T follicular helper cell (primary cell): ENCODE results near the gene BOLA3.
"Not testable (repeated sequence)": the region's sequence is repeated elsewhere in the genome, so short reads cannot be mapped to it uniquely, and the experiment has no call there.

Source experiments
- DNase-seq: peaks from one replicate; pipeline ENCODE4 v3.0.0-alpha.2; 2020; ENCODE audit warnings: low read depth

The BOLA3 gene

DNA sequence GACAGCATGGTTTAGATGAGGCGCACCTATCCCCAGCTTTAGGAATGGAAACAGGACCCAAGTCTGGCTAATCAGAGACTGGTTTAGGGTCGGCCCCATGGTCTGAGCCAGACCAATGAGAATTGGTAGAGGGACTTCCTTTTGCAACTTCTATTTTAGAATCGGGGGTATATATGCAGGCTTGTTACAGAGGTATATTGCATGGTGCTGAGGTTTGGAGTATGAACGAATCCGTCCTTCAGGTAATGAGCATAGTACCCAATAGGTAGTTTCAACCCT is 1.5 kb upstream of the BOLA3 start:
- DNase-seq, result no peak

GRCh38 chr2:74148457-74149246 is 940 bp upstream of the BOLA3 start:
- no peak for DNase-seq

GRCh38 chr2:74146929-74147726 is 584 bp downstream of the BOLA3 start:
- DNase-seq, result no peak

GRCh38 chr2:74142340-74142739 is 5.4 kb downstream of the BOLA3 start:
- no peak for DNase-seq

DNA sequence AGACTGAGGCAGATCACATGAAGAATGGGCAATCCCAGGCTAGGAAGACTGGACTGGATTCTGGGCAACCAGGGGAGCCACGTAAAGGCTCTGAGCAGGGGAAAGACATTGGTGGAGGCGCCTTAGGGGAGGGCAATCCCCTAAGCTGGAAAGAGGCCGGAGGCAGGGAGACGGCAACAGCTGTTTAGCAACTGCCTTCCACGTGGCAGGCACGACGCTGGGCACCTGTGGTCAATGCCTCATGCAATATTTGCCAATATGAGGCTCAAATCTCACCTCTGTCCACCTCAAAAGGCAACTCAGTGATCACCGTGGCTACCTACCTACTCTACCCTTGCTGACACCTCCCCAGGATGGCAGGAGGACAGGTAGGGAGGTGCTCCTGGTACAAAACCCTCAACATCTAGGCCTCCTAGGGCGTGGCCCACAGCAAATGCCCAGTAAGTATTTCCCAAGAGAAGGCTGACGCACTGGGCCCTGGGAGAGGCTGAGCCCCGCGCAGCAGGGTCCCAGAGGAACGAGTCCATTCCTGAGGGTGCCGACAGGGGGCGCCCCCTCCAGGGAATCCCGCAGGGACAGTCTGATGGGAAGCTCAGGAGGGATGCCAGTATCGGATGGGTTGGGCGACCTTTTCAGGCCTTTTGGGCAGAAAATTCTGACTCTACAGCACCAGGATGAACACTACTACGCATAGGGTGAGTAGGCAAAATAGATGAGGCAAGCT is 8.9 kb downstream of the BOLA3 start:
- DNase-seq, result no peak

- DNase-seq, result no peak
These were observed 9.8 kb downstream of the BOLA3 start for GRCh38 chr2:74137651-74138599.

DNA sequence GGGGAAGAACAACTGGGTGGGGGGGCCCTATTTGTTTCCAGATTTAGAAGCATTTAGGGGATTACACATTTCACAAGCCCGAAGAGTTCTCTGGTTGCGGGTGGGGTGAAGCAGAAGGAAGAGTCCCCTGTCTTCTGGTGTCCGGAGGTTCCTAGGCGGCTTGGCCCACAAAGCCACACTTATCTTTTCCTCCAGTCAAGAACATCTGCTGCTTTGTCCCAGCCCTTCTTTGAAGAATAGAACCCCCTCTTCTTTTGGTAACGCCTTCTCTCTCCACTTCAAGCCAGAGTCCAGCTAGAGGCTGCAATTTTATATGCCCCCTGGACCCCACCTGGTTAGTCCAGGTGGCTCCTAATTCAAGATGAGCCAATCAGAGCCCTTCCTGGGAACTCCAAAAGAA is 15.8 kb downstream of the BOLA3 start:
- DNase-seq, result no peak

- no peak for DNase-seq
These were observed 17.3 kb downstream of the BOLA3 start for GRCh38 chr2:74130211-74130995.

GRCh38 chr2:74128206-74128605 is 19.5 kb downstream of the BOLA3 start:
- DNase-seq, result no peak

GRCh38 chr2:74123955-74124354 is 23.8 kb downstream of the BOLA3 start:
- DNase-seq, result not testable (repeated sequence)

- DNase-seq, result not testable (repeated sequence)
These were observed 25.9 kb downstream of the BOLA3 start for GRCh38 chr2:74121846-74122245.

DNA sequence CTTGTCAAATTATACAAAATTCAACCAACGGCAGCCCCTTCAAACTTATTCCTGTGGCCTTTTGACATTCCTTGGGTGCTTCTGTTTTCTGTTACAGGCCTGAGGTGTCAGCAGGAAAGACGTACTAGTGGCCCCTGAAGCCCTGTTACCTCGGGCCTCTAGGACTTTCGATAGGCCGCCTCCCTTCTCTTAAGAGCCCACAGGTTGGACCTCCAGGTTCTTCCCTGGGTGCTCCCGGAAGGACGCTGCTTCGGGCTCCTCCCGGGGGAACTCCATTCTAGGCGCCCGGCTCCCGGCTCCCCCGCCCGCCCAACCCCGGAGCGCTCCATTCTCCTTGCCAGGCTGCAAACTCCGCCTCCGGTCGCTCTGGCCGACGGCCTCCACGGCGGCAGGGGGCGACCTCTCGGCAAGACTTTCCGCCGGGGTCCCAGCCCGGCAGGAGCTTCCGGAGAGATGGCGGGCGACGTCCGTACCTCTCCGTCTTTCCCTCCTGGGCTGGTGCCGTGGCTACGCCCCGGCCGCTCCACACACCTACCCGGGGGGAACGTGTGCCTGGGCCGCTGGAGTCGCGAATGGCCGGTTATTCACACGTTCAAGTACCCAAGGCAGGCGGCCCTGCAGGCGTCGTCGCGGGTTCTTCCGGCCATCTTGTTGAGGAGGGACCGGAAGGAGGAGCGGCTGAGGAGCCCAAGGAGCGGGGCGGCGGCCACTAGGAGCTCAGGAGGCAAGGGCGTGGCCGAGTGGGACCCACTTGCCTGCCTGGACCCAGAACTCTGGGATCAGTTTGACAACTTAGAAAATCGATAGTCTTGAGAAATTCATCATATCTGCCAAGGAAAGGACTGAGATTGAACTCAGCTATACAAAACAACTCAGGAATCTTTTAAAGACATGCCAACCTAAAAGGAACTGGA is 27.5 kb downstream of the BOLA3 start:
- DNase-seq, result peak; percentile 69

- DNase-seq, result no peak
These were observed 28.4 kb downstream of the BOLA3 start for GRCh38 chr2:74119339-74119738.

GRCh38 chr2:74111380-74111779 is 36.3 kb downstream of the BOLA3 start:
- DNase-seq, result no peak

GRCh38 chr2:74110537-74110936 is 37.2 kb downstream of the BOLA3 start:
- DNase-seq, result no peak

- no peak for DNase-seq
These were observed 38.2 kb downstream of the BOLA3 start for GRCh38 chr2:74109551-74109950.

DNA sequence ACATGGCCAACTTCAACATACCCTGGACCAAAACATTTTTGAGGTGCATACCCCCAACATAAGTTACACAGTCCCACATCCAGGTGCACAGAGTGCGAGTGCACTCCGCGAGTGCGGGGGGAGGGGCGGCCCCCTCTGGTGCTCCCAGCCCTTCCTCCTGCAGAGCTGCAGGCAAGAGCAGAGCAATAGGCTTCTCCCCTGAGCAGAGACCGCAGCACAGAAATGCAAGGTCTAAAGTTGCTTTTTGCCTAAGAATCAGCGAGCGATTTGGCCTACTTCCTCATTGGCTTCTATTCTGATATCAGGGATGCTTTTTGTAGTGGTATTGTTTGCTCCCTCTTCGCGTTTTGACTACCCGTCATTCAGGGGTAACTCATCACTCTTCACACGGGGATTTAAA is 40.6 kb downstream of the BOLA3 start:
- DNase-seq, result no peak

GRCh38 chr2:74105413-74105812 is 42.3 kb downstream of the BOLA3 start:
- no peak for DNase-seq

DNA sequence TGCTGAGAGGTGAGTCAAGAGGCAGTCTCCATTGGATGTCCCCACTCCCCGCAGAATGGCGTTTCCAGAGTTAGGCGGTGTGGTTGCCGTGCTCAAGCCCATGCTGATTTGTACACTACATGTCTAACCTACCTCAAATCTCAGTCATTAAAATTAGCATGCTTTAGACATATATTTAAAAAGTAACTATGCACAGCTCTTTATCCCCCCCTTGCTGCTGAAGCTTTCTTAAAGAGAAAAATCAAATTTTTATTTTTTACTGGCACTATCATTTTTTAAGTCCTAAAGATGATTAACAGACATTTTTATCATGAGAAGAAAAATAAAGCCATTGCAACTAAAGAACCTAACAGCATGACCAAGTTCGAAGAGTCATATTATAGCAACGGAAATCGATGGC is 42.9 kb downstream of the BOLA3 start:
- DNase-seq, result no peak

GRCh38 chr2:74103763-74104162 is 43.9 kb downstream of the BOLA3 start:
- DNase-seq, result no peak
